ENCODE measurements around the gene CHRNG.
A peak's percentile ranks its signal among the peaks of the same experiment; 100 is the strongest.

CHRNG gene

GRCh38 chr2:232512602-232513001 lies 26.9 kb upstream of the CHRNG start:
- Histone ChIP-seq H4K8ac (ENCODE audit: low read depth, low read length) (no peak overlapping the region), H2BK120ac (ENCODE audit: low read depth, low read length) (no peak overlapping the region), H4K5ac (ENCODE audit: low read length) (no peak overlapping the region), H3K23ac (ENCODE audit: low read length) (no peak overlapping the region), H3K79me1 (ENCODE audit: low read length) (no peaks in the 10 kb centered on the region), H3K4ac (ENCODE audit: low read depth, low read length) (no peak overlapping the region), H3K9ac (ENCODE audit: low read length) (no peak overlapping the region), H3K4me2 (ENCODE audit: low read length) (no peak overlapping the region), H3K4me1 (ENCODE audit: control insufficient read depth, low read depth, low read length) (no peaks in the 10 kb centered on the region), H2BK15ac (replicated peaks; ENCODE audit: low read depth) (no peak overlapping the region), H3K56ac (ENCODE audit: low read length) (no peak overlapping the region), H3K36me3 (ENCODE audit: control insufficient read depth, insufficient read depth, low read length) (no peaks in the 10 kb centered on the region), H3K27me3 (ENCODE audit: insufficient read depth, low read length, poor library complexity) (no peaks in the 10 kb centered on the region), H3K27ac (ENCODE audit: low read depth, low read length) (no peak overlapping the region), H3K79me2 (ENCODE audit: control insufficient read depth, insufficient read depth, low read length) (no peaks in the 10 kb centered on the region), H3K4me3 (ENCODE audit: low read length) (no peak overlapping the region), H2BK5ac (ENCODE audit: low read length) (no peak overlapping the region), H2AK5ac (ENCODE audit: low read length) (no peak overlapping the region), H3K18ac (ENCODE audit: low read length) (no peak overlapping the region)
- no CpG with 5 or more reads among the region's 10 CpGs for WGBS (ENCODE audit: extremely low coverage, insufficient coverage, low lambda C conversion rate)
- DNase-seq = no peak

GRCh38 chr2:232513353-232513752 lies 26.1 kb upstream of the CHRNG start:
- Histone ChIP-seq H3K4me1 (ENCODE audit: control insufficient read depth, low read depth, low read length) (no peaks in the 10 kb centered on the region), H2BK5ac (ENCODE audit: low read length) (no peak overlapping the region), H3K4me3 (ENCODE audit: low read length) (no peak overlapping the region), H2AK5ac (ENCODE audit: low read length) (no peak overlapping the region), H3K79me2 (ENCODE audit: control insufficient read depth, insufficient read depth, low read length) (no peaks in the 10 kb centered on the region), H4K5ac (ENCODE audit: low read length) (no peak overlapping the region), H3K36me3 (ENCODE audit: control insufficient read depth, insufficient read depth, low read length) (no peaks in the 10 kb centered on the region), H3K27me3 (ENCODE audit: insufficient read depth, low read length, poor library complexity) (no peaks in the 10 kb centered on the region), H3K18ac (ENCODE audit: low read length) (no peak overlapping the region), H2BK120ac (ENCODE audit: low read depth, low read length) (no peak overlapping the region), H3K79me1 (ENCODE audit: low read length) (no peaks in the 10 kb centered on the region), H2BK15ac (replicated peaks; ENCODE audit: low read depth) (no peak overlapping the region), H3K4ac (ENCODE audit: low read depth, low read length) (no peak overlapping the region), H3K9ac (ENCODE audit: low read length) (no peak overlapping the region), H3K27ac (ENCODE audit: low read depth, low read length) (no peak overlapping the region), H3K23ac (ENCODE audit: low read length) (no peak overlapping the region), H4K8ac (ENCODE audit: low read depth, low read length) (no peak overlapping the region), H3K56ac (ENCODE audit: low read length) (no peak overlapping the region), H3K4me2 (ENCODE audit: low read length) (no peak overlapping the region)
- no peak for DNase-seq
- WGBS (ENCODE audit: extremely low coverage, insufficient coverage, low lambda C conversion rate) = no CpG with 5 or more reads among the region's 5 CpGs

- H3K27me3 ChIP-seq (ENCODE audit: insufficient read depth, low read length, poor library complexity) = no peaks in the 10 kb centered on the region
These were observed 23.9 kb upstream of the CHRNG start for GRCh38 chr2:232515639-232516038.

GRCh38 chr2:232516551-232516950 lies 22.9 kb upstream of the CHRNG start:
- H4K5ac ChIP-seq (ENCODE audit: low read length) = no peak overlapping the region
- H2BK5ac ChIP-seq (ENCODE audit: low read length) = no peak overlapping the region
- no peaks in the 10 kb centered on the region for H3K36me3 ChIP-seq (ENCODE audit: control insufficient read depth, insufficient read depth, low read length)
- H2AK5ac ChIP-seq (ENCODE audit: low read length) = no peak overlapping the region
- no peak overlapping the region for H3K56ac ChIP-seq (ENCODE audit: low read length)
- H2BK15ac ChIP-seq (replicated peaks; ENCODE audit: low read depth) = no peak overlapping the region
- no peaks in the 10 kb centered on the region for H3K79me1 ChIP-seq (ENCODE audit: low read length)
- no peaks in the 10 kb centered on the region for H3K4me1 ChIP-seq (ENCODE audit: control insufficient read depth, low read depth, low read length)
- H3K4ac ChIP-seq (ENCODE audit: low read depth, low read length) = no peak overlapping the region
- H3K4me3 ChIP-seq (ENCODE audit: low read length) = no peak overlapping the region
- no peaks in the 10 kb centered on the region for H3K79me2 ChIP-seq (ENCODE audit: control insufficient read depth, insufficient read depth, low read length)
- H3K27ac ChIP-seq (ENCODE audit: low read depth, low read length) = no peak overlapping the region
- H3K23ac ChIP-seq (ENCODE audit: low read length) = no peak overlapping the region
- H3K9ac ChIP-seq (ENCODE audit: low read length) = no peak overlapping the region
- H3K18ac ChIP-seq (ENCODE audit: low read length) = no peak overlapping the region
- no peak overlapping the region for H4K8ac ChIP-seq (ENCODE audit: low read depth, low read length)
- no peaks in the 10 kb centered on the region for H3K27me3 ChIP-seq (ENCODE audit: insufficient read depth, low read length, poor library complexity)
- WGBS (ENCODE audit: extremely low coverage, insufficient coverage, low lambda C conversion rate) = no CpG with 5 or more reads among the region's 3 CpGs
- H2BK120ac ChIP-seq (ENCODE audit: low read depth, low read length) = no peak overlapping the region
- H3K4me2 ChIP-seq (ENCODE audit: low read length) = no peak overlapping the region
- no peak for DNase-seq

More at GRCh38 chr2:232515639-232516038, 23.9 kb upstream of the CHRNG start:
- Histone ChIP-seq H4K5ac (ENCODE audit: low read length) (no peak overlapping the region), H3K9ac (ENCODE audit: low read length) (no peak overlapping the region), H4K8ac (ENCODE audit: low read depth, low read length) (no peak overlapping the region), H3K27ac (ENCODE audit: low read depth, low read length) (no peak overlapping the region), H3K18ac (ENCODE audit: low read length) (no peak overlapping the region), H3K79me2 (ENCODE audit: control insufficient read depth, insufficient read depth, low read length) (no peaks in the 10 kb centered on the region), H3K56ac (ENCODE audit: low read length) (no peak overlapping the region), H3K4me3 (ENCODE audit: low read length) (no peak overlapping the region), H3K36me3 (ENCODE audit: control insufficient read depth, insufficient read depth, low read length) (no peaks in the 10 kb centered on the region), H3K4me1 (ENCODE audit: control insufficient read depth, low read depth, low read length) (no peaks in the 10 kb centered on the region), H2BK5ac (ENCODE audit: low read length) (no peak overlapping the region), H2BK15ac (replicated peaks; ENCODE audit: low read depth) (no peak overlapping the region), H3K4ac (ENCODE audit: low read depth, low read length) (no peak overlapping the region), H3K79me1 (ENCODE audit: low read length) (no peaks in the 10 kb centered on the region), H2BK120ac (ENCODE audit: low read depth, low read length) (no peak overlapping the region), H2AK5ac (ENCODE audit: low read length) (no peak overlapping the region), H3K4me2 (ENCODE audit: low read length) (no peak overlapping the region), H3K23ac (ENCODE audit: low read length) (no peak overlapping the region)
- no CpG with 5 or more reads among the region's 7 CpGs for WGBS (ENCODE audit: extremely low coverage, insufficient coverage, low lambda C conversion rate)
- DNase-seq = no peak

GRCh38 chr2:232518844-232519243 lies 20.6 kb upstream of the CHRNG start:
- Histone ChIP-seq H3K4ac (ENCODE audit: low read depth, low read length) (no peak overlapping the region), H3K79me1 (ENCODE audit: low read length) (no peaks in the 10 kb centered on the region), H3K27ac (ENCODE audit: low read depth, low read length) (no peak overlapping the region), H2BK15ac (replicated peaks; ENCODE audit: low read depth) (no peak overlapping the region), H3K9ac (ENCODE audit: low read length) (no peak overlapping the region), H3K56ac (ENCODE audit: low read length) (no peak overlapping the region), H3K18ac (ENCODE audit: low read length) (no peak overlapping the region), H3K36me3 (ENCODE audit: control insufficient read depth, insufficient read depth, low read length) (no peaks in the 10 kb centered on the region), H3K79me2 (ENCODE audit: control insufficient read depth, insufficient read depth, low read length) (no peaks in the 10 kb centered on the region), H2AK5ac (ENCODE audit: low read length) (no peak overlapping the region), H2BK5ac (ENCODE audit: low read length) (no peak overlapping the region), H3K4me1 (ENCODE audit: control insufficient read depth, low read depth, low read length) (no peaks in the 10 kb centered on the region), H4K8ac (ENCODE audit: low read depth, low read length) (no peak overlapping the region), H2BK120ac (ENCODE audit: low read depth, low read length) (no peak overlapping the region), H3K4me3 (ENCODE audit: low read length) (no peak overlapping the region), H4K5ac (ENCODE audit: low read length) (no peak overlapping the region), H3K27me3 (ENCODE audit: insufficient read depth, low read length, poor library complexity) (peaks cover 16% of the 10 kb centered on the region), H3K4me2 (ENCODE audit: low read length) (no peak overlapping the region), H3K23ac (ENCODE audit: low read length) (no peak overlapping the region)
- WGBS (ENCODE audit: extremely low coverage, insufficient coverage, low lambda C conversion rate) = no CpG with 5 or more reads among the region's 6 CpGs
- DNase-seq = peak; percentile 44

GRCh38 chr2:232519581-232520438 lies 19.7 kb upstream of the CHRNG start, which contains the start of gene PRSS56:
Gene PRSS56, plus strand, starts transcription at chr2:232520388. Its CDS starts 211 bp downstream, at chr2:232520599.
- no peak within 1 kb of the TSS for H3K27ac ChIP-seq (ENCODE audit: low read depth, low read length)
- H3K27me3 ChIP-seq (ENCODE audit: insufficient read depth, low read length, poor library complexity) = peaks cover 17% of the 10 kb centered on the region
- H3K36me3 ChIP-seq (ENCODE audit: control insufficient read depth, insufficient read depth, low read length) = no peaks in the 10 kb centered on the region
- H2BK120ac ChIP-seq (ENCODE audit: low read depth, low read length) = no peak within 1 kb of the TSS
- H3K4me2 ChIP-seq (ENCODE audit: low read length) = no peak within 1 kb of the TSS
- no peaks in the 10 kb centered on the region for H3K79me2 ChIP-seq (ENCODE audit: control insufficient read depth, insufficient read depth, low read length)
- H3K79me1 ChIP-seq (ENCODE audit: low read length) = no peaks in the 10 kb centered on the region
- no peak within 1 kb of the TSS for H2BK5ac ChIP-seq (ENCODE audit: low read length)
- H3K4me3 ChIP-seq (ENCODE audit: low read length) = no peak within 1 kb of the TSS
- no peak within 1 kb of the TSS for H3K23ac ChIP-seq (ENCODE audit: low read length)
- H2BK15ac ChIP-seq (replicated peaks; ENCODE audit: low read depth) = no peak within 1 kb of the TSS
- no peak within 1 kb of the TSS for H3K56ac ChIP-seq (ENCODE audit: low read length)
- no CpG with 5 or more reads among the region's 19 CpGs for WGBS (ENCODE audit: extremely low coverage, insufficient coverage, low lambda C conversion rate)
- H3K18ac ChIP-seq (ENCODE audit: low read length) = no peak within 1 kb of the TSS
- no peaks in the 10 kb centered on the region for H3K4me1 ChIP-seq (ENCODE audit: control insufficient read depth, low read depth, low read length)
- H3K9ac ChIP-seq (ENCODE audit: low read length) = no peak within 1 kb of the TSS
- H2AK5ac ChIP-seq (ENCODE audit: low read length) = no peak within 1 kb of the TSS
- H3K4ac ChIP-seq (ENCODE audit: low read depth, low read length) = no peak within 1 kb of the TSS
- H4K5ac ChIP-seq (ENCODE audit: low read length) = no peak within 1 kb of the TSS
- DNase-seq = no peak
- H4K8ac ChIP-seq (ENCODE audit: low read depth, low read length) = no peak within 1 kb of the TSS
